IPS-18c (cell line): ENCODE results near the gene LILRB5.
"Not testable (repeated sequence)": the region's sequence is repeated elsewhere in the genome, so short reads cannot be mapped to it uniquely, and the experiment has no call there.

Source experiments
- H3K4me3 ChIP-seq: 2 replicates; pipeline ENCODE4 v1.7.0; 2013; ENCODE audit warnings: low read depth, mild to moderate bottlenecking, low read length, moderate library complexity; ENCODE audit not compliant: insufficient read depth
- H3K9me3 ChIP-seq: one replicate; pipeline ENCODE4 v1.6.1; 2013; ENCODE audit warnings: mild to moderate bottlenecking, low read length, moderate library complexity; ENCODE audit not compliant: control insufficient read depth, insufficient read depth

LILRB5 gene

GRCh38 chr19:54279406-54279962, 22.4 kb upstream of the LILRB5 start:
- H3K9me3 ChIP-seq = no peaks in the 10 kb centered on the region
- H3K4me3 ChIP-seq = no peak overlapping the region

- not testable (repeated sequence) for H3K4me3 ChIP-seq, H3K9me3 ChIP-seq
These were observed 21.6 kb upstream of the LILRB5 start for GRCh38 chr19:54278571-54279195.

- H3K9me3 ChIP-seq, H3K4me3 ChIP-seq: not testable (repeated sequence)
These were observed 21.0 kb upstream of the LILRB5 start for GRCh38 chr19:54278056-54278455.

- H3K4me3 ChIP-seq, H3K9me3 ChIP-seq: not testable (repeated sequence)
These were observed 20.1 kb upstream of the LILRB5 start for GRCh38 chr19:54277111-54277615.

- Histone ChIP-seq H3K9me3 (no peaks in the 10 kb centered on the region), H3K4me3 (no peak overlapping the region)
These were observed 18.9 kb upstream of the LILRB5 start for GRCh38 chr19:54275951-54276350.

GRCh38 chr19:54274516-54274915, 17.4 kb upstream of the LILRB5 start:
- not testable (repeated sequence) for H3K4me3 ChIP-seq, H3K9me3 ChIP-seq

GRCh38 chr19:54273821-54274220, 16.7 kb upstream of the LILRB5 start:
- no peaks in the 10 kb centered on the region for H3K9me3 ChIP-seq
- H3K4me3 ChIP-seq = no peak overlapping the region

- not testable (repeated sequence) for H3K9me3 ChIP-seq, H3K4me3 ChIP-seq
These were observed 15.1 kb upstream of the LILRB5 start for GRCh38 chr19:54272181-54272580.

- H3K9me3 ChIP-seq, H3K4me3 ChIP-seq: not testable (repeated sequence)
These were observed 14.5 kb upstream of the LILRB5 start for GRCh38 chr19:54271587-54271986.

GRCh38 chr19:54271106-54271505, 14.0 kb upstream of the LILRB5 start:
- Histone ChIP-seq H3K9me3 (no peaks in the 10 kb centered on the region), H3K4me3 (no peak overlapping the region)

- Histone ChIP-seq H3K9me3 (no peaks in the 10 kb centered on the region), H3K4me3 (no peak overlapping the region)
These were observed 11.9 kb upstream of the LILRB5 start for GRCh38 chr19:54268936-54269335.

GRCh38 chr19:54266133-54266532, 9.1 kb upstream of the LILRB5 start:
- Histone ChIP-seq H3K9me3 (no peaks in the 10 kb centered on the region), H3K4me3 (no peak overlapping the region)

- no peaks in the 10 kb centered on the region for H3K9me3 ChIP-seq
- no peak overlapping the region for H3K4me3 ChIP-seq
These were observed 5.4 kb upstream of the LILRB5 start for GRCh38 chr19:54262470-54262869.

- Histone ChIP-seq H3K9me3 (no peaks in the 10 kb centered on the region), H3K4me3 (no peak overlapping the region)
These were observed 5.0 kb upstream of the LILRB5 start for GRCh38 chr19:54262066-54262465.

GRCh38 chr19:54256250-54257115, 590 bp downstream of the LILRB5 start:
- Histone ChIP-seq H3K9me3 (no peaks in the 10 kb centered on the region), H3K4me3 (no peak overlapping the region)

GRCh38 chr19:54255105-54255775, 1.8 kb downstream of the LILRB5 start:
- Histone ChIP-seq H3K4me3 (no peak overlapping the region), H3K9me3 (no peaks in the 10 kb centered on the region)

- no peaks in the 10 kb centered on the region for H3K9me3 ChIP-seq
- H3K4me3 ChIP-seq = no peak overlapping the region
These were observed 2.7 kb downstream of the LILRB5 start for GRCh38 chr19:54254195-54254906.
